ENCODE data around the gene SPSB3. TPM values are rescaled to one million over a fixed set of nuclear protein-coding genes. Genes with fewer than 3 reads are reported as not detected.

Gene SPSB3
- total and polyA plus RNA-seq, 12 donors = 8.3 to 297 (median 107) TPM

- Histone ChIP-seq H3K27ac (no peak overlapping the region), H3K27me3 (no peaks in the 10 kb centered on the region), H3K4me1 (replicated peaks in 1 of 2) (no peaks in the 10 kb centered on the region), H3K9me3 (replicated peaks in 1 of 3) (no peaks in the 10 kb centered on the region), H3K36me3 (replicated peaks in 1 of 2) (peaks cover 0 to 76% of the 10 kb centered on the region in 2 donors), H3K4me3 (no peak overlapping the region)
- intact Hi-C loops (cut with DNase I) = loop anchor here in 1 of 2 donors (10.0 kb wide), 1 partner anchor 75 kb away; the partner anchor contains the start of gene JPT2
- no peak for DNase-seq
- 93 to 96% (median 95%) methylated on average over 19 to 29 of the region's 29 CpGs for WGBS, 4 donors
- TF ChIP-seq, protein P1, sequence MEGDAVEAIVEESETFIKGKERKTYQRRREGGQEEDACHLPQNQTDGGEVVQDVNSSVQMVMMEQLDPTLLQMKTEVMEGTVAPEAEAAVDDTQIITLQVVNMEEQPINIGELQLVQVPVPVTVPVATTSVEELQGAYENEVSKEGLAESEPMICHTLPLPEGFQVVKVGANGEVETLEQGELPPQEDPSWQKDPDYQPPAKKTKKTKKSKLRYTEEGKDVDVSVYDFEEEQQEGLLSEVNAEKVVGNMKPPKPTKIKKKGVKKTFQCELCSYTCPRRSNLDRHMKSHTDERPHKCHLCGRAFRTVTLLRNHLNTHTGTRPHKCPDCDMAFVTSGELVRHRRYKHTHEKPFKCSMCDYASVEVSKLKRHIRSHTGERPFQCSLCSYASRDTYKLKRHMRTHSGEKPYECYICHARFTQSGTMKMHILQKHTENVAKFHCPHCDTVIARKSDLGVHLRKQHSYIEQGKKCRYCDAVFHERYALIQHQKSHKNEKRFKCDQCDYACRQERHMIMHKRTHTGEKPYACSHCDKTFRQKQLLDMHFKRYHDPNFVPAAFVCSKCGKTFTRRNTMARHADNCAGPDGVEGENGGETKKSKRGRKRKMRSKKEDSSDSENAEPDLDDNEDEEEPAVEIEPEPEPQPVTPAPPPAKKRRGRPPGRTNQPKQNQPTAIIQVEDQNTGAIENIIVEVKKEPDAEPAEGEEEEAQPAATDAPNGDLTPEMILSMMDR (IDR thresholded peaks at IDR 0.05) = no peak
- no peak for TF ChIP-seq POLR2A (IDR thresholded peaks at IDR 0.05)
Observed at GRCh38 chr16:1749152-1750117, 32.9 kb downstream of the SPSB3 start.

DNA sequence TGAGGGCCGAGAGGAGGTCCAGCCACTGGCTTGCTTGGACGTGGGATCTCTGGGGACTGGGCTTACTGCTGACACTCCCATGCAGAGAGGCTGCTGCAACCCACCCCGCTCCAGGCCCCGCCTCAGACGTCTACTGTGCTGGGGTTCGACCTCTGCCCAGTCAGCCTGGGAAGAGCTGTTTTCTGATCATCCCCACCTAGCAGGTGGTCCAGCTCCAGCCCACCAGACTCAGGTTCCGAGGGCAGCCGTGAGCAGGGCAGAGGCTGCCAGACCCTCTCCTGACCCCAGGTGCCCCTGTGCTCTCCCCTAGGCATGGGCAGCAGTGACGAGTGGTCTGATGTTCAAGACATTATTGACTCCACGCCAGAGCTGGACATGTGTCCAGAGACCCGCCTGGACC lies 34.4 kb downstream of the SPSB3 start:
- no peaks in the 10 kb centered on the region for H3K4me1 ChIP-seq (replicated peaks in 1 of 2)
- H3K27me3 ChIP-seq = no peaks in the 10 kb centered on the region
- no peak overlapping the region for H3K27ac ChIP-seq
- 60 to 88% (median 85%) methylated on average over 2 to 11 of the region's 11 CpGs for WGBS, 4 donors
- TF ChIP-seq POLR2A (IDR thresholded peaks at IDR 0.05) = no peak
- TF ChIP-seq, protein P1 (IDR thresholded peaks at IDR 0.05) = no peak
- no peaks in the 10 kb centered on the region for H3K9me3 ChIP-seq (replicated peaks in 1 of 3)
- DNase-seq = no peak
- intact Hi-C loops (cut with DNase I) = loop anchor here in 1 of 2 donors (10.0 kb wide), 1 partner anchor 73 kb away; the partner anchor contains the start of gene JPT2
- peaks cover 0 to 86% of the 10 kb centered on the region in 2 donors for H3K36me3 ChIP-seq (replicated peaks in 1 of 2)
- H3K4me3 ChIP-seq = no peak overlapping the region

- TF ChIP-seq POLR2A (IDR thresholded peaks at IDR 0.05) = no peak
- TF ChIP-seq, protein P1 (IDR thresholded peaks at IDR 0.05) = no peak
- no peak for DNase-seq
- Histone ChIP-seq H3K36me3 (replicated peaks in 1 of 2) (peaks cover 0 to 74% of the 10 kb centered on the region in 2 donors), H3K9me3 (replicated peaks in 1 of 3) (no peaks in the 10 kb centered on the region), H3K27me3 (no peaks in the 10 kb centered on the region), H3K4me3 (no peak overlapping the region), H3K27ac (no peak overlapping the region), H3K4me1 (replicated peaks in 1 of 2) (no peaks in the 10 kb centered on the region)
- intact Hi-C loops (cut with DNase I) = loop anchor here in 1 of 2 donors (10.0 kb wide), 1 partner anchor 72 kb away; the partner anchor contains the start of gene JPT2
- WGBS, 4 donors = 92 to 93% (median 93%) methylated on average over 10 to 31 of the region's 31 CpGs
Observed at GRCh38 chr16:1746693-1747195, 35.6 kb downstream of the SPSB3 start.
